Measurements from ENCODE around the gene FCHSD2. TPM values are rescaled to one million over a fixed set of nuclear protein-coding genes. Genes with fewer than 3 reads are reported as not detected.

Gene FCHSD2
- total and polyA plus RNA-seq, 8 donors = 5.5 to 22.5 (median 10.4) TPM

GRCh38 chr11:72968390-72968789, 173.7 kb downstream of the FCHSD2 start:
- intact Hi-C loops (cut with DNase I) = no loop called here
- no peak for FAIRE-seq
- no peak for TF ChIP-seq CTCF (IDR thresholded peaks at IDR 0.05)

GRCh38 chr11:72965672-72966071, 176.4 kb downstream of the FCHSD2 start:
- H3K36me3 ChIP-seq = no peaks in the 10 kb centered on the region
- H3K4me1 ChIP-seq = peaks cover 0 to 5% (median 0%) of the 10 kb centered on the region in 3 donors
- 90 to 92% methylated on average over 1 of the region's 1 CpG for WGBS, 2 donors
- no peak overlapping the region for H3K4me3 ChIP-seq
- ATAC-seq (no peak), FAIRE-seq (no peak), DNase-seq (no peak)
- TF ChIP-seq CTCF (IDR thresholded peaks at IDR 0.05) = no peak
- H3K27me3 ChIP-seq = no peaks in the 10 kb centered on the region
- no peaks in the 10 kb centered on the region for H3K9me3 ChIP-seq
- no peak overlapping the region for H3K27ac ChIP-seq
- intact Hi-C loops (cut with DNase I) = no loop called here

More at GRCh38 chr11:72968390-72968789, 173.7 kb downstream of the FCHSD2 start:
- H3K36me3 ChIP-seq = no peaks in the 10 kb centered on the region
- H3K27me3 ChIP-seq = no peaks in the 10 kb centered on the region
- H3K9me3 ChIP-seq = no peaks in the 10 kb centered on the region
- ATAC-seq (no peak), DNase-seq (no peak)
- H3K4me1 ChIP-seq = peaks cover 0 to 20% (median 0%) of the 10 kb centered on the region in 3 donors
- H3K27ac ChIP-seq = no peak overlapping the region
- H3K4me3 ChIP-seq = no peak overlapping the region

GRCh38 chr11:72962717-72963116, 179.4 kb downstream of the FCHSD2 start:
- no peaks in the 10 kb centered on the region for H3K27me3 ChIP-seq
- no peaks in the 10 kb centered on the region for H3K9me3 ChIP-seq
- no peak for TF ChIP-seq CTCF (IDR thresholded peaks at IDR 0.05)
- ATAC-seq = no peak
- no peak for DNase-seq
- no peaks in the 10 kb centered on the region for H3K4me1 ChIP-seq
- intact Hi-C loops (cut with DNase I) = no loop called here
- no peak overlapping the region for H3K27ac ChIP-seq
- no peaks in the 10 kb centered on the region for H3K36me3 ChIP-seq
- no peak for FAIRE-seq
- no peak overlapping the region for H3K4me3 ChIP-seq

GRCh38 chr11:72962084-72962483, 180.0 kb downstream of the FCHSD2 start:
- TF ChIP-seq CTCF (IDR thresholded peaks at IDR 0.05) = no peak
- ATAC-seq = no peak
- intact Hi-C loops (cut with DNase I) = no loop called here
- FAIRE-seq = no peak
- DNase-seq = no peak
- Histone ChIP-seq H3K36me3 (no peaks in the 10 kb centered on the region), H3K4me1 (no peaks in the 10 kb centered on the region), H3K4me3 (no peak overlapping the region), H3K9me3 (no peaks in the 10 kb centered on the region), H3K27ac (no peak overlapping the region), H3K27me3 (no peaks in the 10 kb centered on the region)
- WGBS, 2 donors = 82 to 87% methylated on average over 4 of the region's 4 CpGs

- no peaks in the 10 kb centered on the region for H3K4me1 ChIP-seq
- TF ChIP-seq CTCF (IDR thresholded peaks at IDR 0.05) = no peak
- 95 to 100% methylated on average over 3 of the region's 3 CpGs for WGBS, 2 donors
- no peak overlapping the region for H3K27ac ChIP-seq
- no peaks in the 10 kb centered on the region for H3K27me3 ChIP-seq
- no peaks in the 10 kb centered on the region for H3K9me3 ChIP-seq
- FAIRE-seq (no peak), ATAC-seq (no peak), DNase-seq (no peak)
- H3K4me3 ChIP-seq = no peak overlapping the region
- intact Hi-C loops (cut with DNase I) = no loop called here
- H3K36me3 ChIP-seq = no peaks in the 10 kb centered on the region
Measured at GRCh38 chr11:72959998-72960731, 182.0 kb downstream of the FCHSD2 start.
